Left ventricle myocardium inferior (tissue), 1 donor: ENCODE data around the gene P3H2. TPM values are rescaled to one million over a fixed set of nuclear protein-coding genes. Genes with fewer than 3 reads are reported as not detected.

Experiments
- DNase-seq: peaks from one replicate; pipeline ENCODE4 v3.0.0-alpha.2; 2020
- H3K27ac ChIP-seq: fragments of 200-600 bp; replicated peaks from 2 replicates; pipeline ENCODE4 v1.8.0; 2021
- H3K27me3 ChIP-seq: fragments of 200-600 bp; 2 replicates; pipeline ENCODE4 v1.8.0; 2021; ENCODE audit warnings: low read depth
- H3K36me3 ChIP-seq: fragments of 200-600 bp; 2 replicates; pipeline ENCODE4 v1.8.0; 2021
- H3K4me1 ChIP-seq: fragments of 200-600 bp; 2 replicates; pipeline ENCODE4 v1.8.0; 2021
- H3K4me3 ChIP-seq: fragments of 200-600 bp; 2 replicates; pipeline ENCODE4 v1.8.0; 2021; ENCODE audit warnings: mild to moderate bottlenecking, moderate library complexity
- H3K9me3 ChIP-seq: fragments of 200-600 bp; replicated peaks from 2 replicates; pipeline ENCODE4 v1.8.0; 2021
- CTCF ChIP-seq: fragments of 200-600 bp; IDR thresholded peaks from 2 replicates; pipeline ENCODE4 v1.8.0; 2021; ENCODE audit warnings: antibody characterized with exemption, mild to moderate bottlenecking, borderline replicate concordance
- intact Hi-C: fragments of 100-400 bp; cut with micrococcal nuclease; formaldehyde crosslinking; loops from one replicate; pipeline ENCODE4 v1.11.0; 2022
- total RNA-seq: library from RNA; stranded (reverse); fragmentation: NEBNext Ultra II Directional; extraction: Animal tissue kit (Norgen Biotek cat#: 25700); gene quantifications from one replicate; pipeline ENCODE4 v1.2.1, GENCODE V29; 2021
- donor health status: DM: no; HTN: yes; CAD: no; lungs with severe emphysema.

Gene P3H2
- total RNA-seq, 1 donor from 2014 or later = 0.82 TPM

- H3K27me3 ChIP-seq = no peaks in the 10 kb centered on the region
- intact Hi-C loops = no loop called here
- H3K27ac ChIP-seq = peak overlapping the region; percentile 50
- H3K4me3 ChIP-seq = no peak overlapping the region
- H3K36me3 ChIP-seq = no peaks in the 10 kb centered on the region
- peaks cover 7% of the 10 kb centered on the region for H3K4me1 ChIP-seq
- no peak for TF ChIP-seq CTCF
- H3K9me3 ChIP-seq = no peaks in the 10 kb centered on the region
- no peak for DNase-seq
Measured at GRCh38 chr3:190059242-190059590, 61.5 kb downstream of the P3H2 start.

- intact Hi-C loops = no loop called here
- Histone ChIP-seq H3K9me3 (no peaks in the 10 kb centered on the region), H3K27ac (peak overlapping the region; percentile 50), H3K4me1 (peaks cover 7% of the 10 kb centered on the region), H3K4me3 (no peak overlapping the region), H3K36me3 (no peaks in the 10 kb centered on the region), H3K27me3 (no peaks in the 10 kb centered on the region)
- DNase-seq = no peak
- TF ChIP-seq CTCF = no peak
Measured at GRCh38 chr3:190058521-190059241, 62.0 kb downstream of the P3H2 start.

- Histone ChIP-seq H3K4me3 (no peak overlapping the region), H3K4me1 (peaks cover 7% of the 10 kb centered on the region), H3K36me3 (no peaks in the 10 kb centered on the region), H3K27me3 (no peaks in the 10 kb centered on the region), H3K9me3 (no peaks in the 10 kb centered on the region), H3K27ac (no peak overlapping the region)
- intact Hi-C loops = no loop called here
- no peak for DNase-seq
- TF ChIP-seq CTCF = no peak
Measured at GRCh38 chr3:190056742-190057141, 64.0 kb downstream of the P3H2 start.

GRCh38 chr3:190055773-190056172 is 64.9 kb downstream of the P3H2 start:
- no peak for TF ChIP-seq CTCF
- Histone ChIP-seq H3K9me3 (no peaks in the 10 kb centered on the region), H3K4me1 (peaks cover 7% of the 10 kb centered on the region), H3K27ac (no peak overlapping the region), H3K4me3 (no peak overlapping the region), H3K27me3 (no peaks in the 10 kb centered on the region), H3K36me3 (no peaks in the 10 kb centered on the region)
- intact Hi-C loops = no loop called here
- DNase-seq = no peak

- Histone ChIP-seq H3K27me3 (no peaks in the 10 kb centered on the region), H3K36me3 (no peaks in the 10 kb centered on the region), H3K27ac (no peak overlapping the region), H3K4me3 (no peak overlapping the region), H3K4me1 (peaks cover 5% of the 10 kb centered on the region), H3K9me3 (no peaks in the 10 kb centered on the region)
- intact Hi-C loops = no loop called here
- peak; percentile 28 for TF ChIP-seq CTCF
- peak; percentile 17 for DNase-seq
Measured at GRCh38 chr3:190053919-190054672, 66.6 kb downstream of the P3H2 start.
